Measurements from ENCODE around the gene ZNF335. TPM values are rescaled to one million over a fixed set of nuclear protein-coding genes. Genes with fewer than 3 reads are reported as not detected.

The ZNF335 gene
- total RNA-seq, 1 donor from 2014 or later = 49.6 TPM

- Mint-ChIP-seq H3K4me1 (peaks cover 40% of the 10 kb centered on the region), H3K4me3 (no peak overlapping the region), H3K9me3 (peaks cover 2% of the 10 kb centered on the region), H3K27me3 (no peaks in the 10 kb centered on the region), H3K36me3 (ENCODE audit: low read depth) (peaks cover 71% of the 10 kb centered on the region), H3K27ac (no peak overlapping the region)
- ATAC-seq (ENCODE audit: low read depth) (no peak), DNase-seq (no peak)
- CTCF ChIA-PET = interaction anchor here (3.0 kb wide), 1 partner anchor 20 kb away, joined by 13 read pairs; no protein-coding TSS in a partner anchor
- TF ChIP-seq CTCF (IDR thresholded peaks at IDR 0.05) = no peak
- POLR2A ChIA-PET = interaction anchor here (1.5 to 6.1 kb wide), 3 partner anchors 32 to 111 kb away, joined by 6 to 110 read pairs (median 9); partner anchors contain the start of genes ACOT8, PCIF1, ZSWIM1 and ZSWIM3
- intact Hi-C loops (cut with micrococcal nuclease) = no loop called here
Observed at GRCh38 chr20:45968081-45968671, 3.8 kb downstream of the ZNF335 start.

GRCh38 chr20:45967551-45968080 lies 4.4 kb downstream of the ZNF335 start:
- peaks cover 2% of the 10 kb centered on the region for H3K9me3 Mint-ChIP-seq
- peaks cover 42% of the 10 kb centered on the region for H3K4me1 Mint-ChIP-seq
- ChIA-PET CTCF (no interaction called here), POLR2A (interaction anchor here (6.1 kb wide), 1 partner anchor 31 kb away, joined by 110 read pairs; the partner anchor contains the start of gene PCIF1)
- intact Hi-C loops (cut with micrococcal nuclease) = no loop called here
- TF ChIP-seq CTCF (IDR thresholded peaks at IDR 0.05) = no peak
- DNase-seq = no peak
- H3K4me3 Mint-ChIP-seq = no peak overlapping the region
- H3K36me3 Mint-ChIP-seq (ENCODE audit: low read depth) = peaks cover 77% of the 10 kb centered on the region
- no peak for ATAC-seq (ENCODE audit: low read depth)
- H3K27ac Mint-ChIP-seq = no peak overlapping the region
- no peaks in the 10 kb centered on the region for H3K27me3 Mint-ChIP-seq

- Mint-ChIP-seq H3K9me3 (no peaks in the 10 kb centered on the region), H3K36me3 (ENCODE audit: low read depth) (peaks cover 83% of the 10 kb centered on the region), H3K4me1 (peaks cover 33% of the 10 kb centered on the region), H3K4me3 (peak overlapping the region; percentile 56), H3K27ac (peak overlapping the region; percentile 76), H3K27me3 (no peaks in the 10 kb centered on the region)
- ChIA-PET POLR2A (interaction anchor here (0.6 to 1.8 kb wide), 11 partner anchors 10 to 994 kb away, joined by 3 to 11 read pairs (median 3); partner anchors contain the start of genes CD40 and PCIF1), CTCF (interaction anchor here (0.6 to 1.7 kb wide), 6 partner anchors 22 to 442 kb away, joined by 3 to 8 read pairs (median 4); no protein-coding TSS in a partner anchor)
- no peak for TF ChIP-seq CTCF (IDR thresholded peaks at IDR 0.05)
- ATAC-seq (ENCODE audit: low read depth) (peak; percentile 74), DNase-seq (no peak)
- intact Hi-C loops (cut with micrococcal nuclease) = no loop called here
Observed at GRCh38 chr20:45965169-45966002, 6.6 kb downstream of the ZNF335 start.

- Mint-ChIP-seq H3K4me1 (peaks cover 23% of the 10 kb centered on the region), H3K27me3 (no peaks in the 10 kb centered on the region), H3K36me3 (ENCODE audit: low read depth) (peaks cover 85% of the 10 kb centered on the region), H3K9me3 (no peaks in the 10 kb centered on the region), H3K27ac (no peak overlapping the region), H3K4me3 (no peak overlapping the region)
- POLR2A ChIA-PET = interaction anchor here (1.0 kb wide), 1 partner anchor 11 kb away, joined by 3 read pairs; no protein-coding TSS in a partner anchor
- intact Hi-C loops (cut with micrococcal nuclease) = no loop called here
- no peak for DNase-seq
- TF ChIP-seq CTCF (IDR thresholded peaks at IDR 0.05) = no peak
- CTCF ChIA-PET = interaction anchor here (4.5 kb wide), 1 partner anchor 165 kb away, joined by 26 read pairs; no protein-coding TSS in a partner anchor
- no peak for ATAC-seq (ENCODE audit: low read depth)
Observed at GRCh38 chr20:45964006-45964400, 8.0 kb downstream of the ZNF335 start.

All from activated B cell treated with CpG ODN at 0.5 μM for 24 hours (primary cell).